ENCODE data around the gene PTPRA. TPM values are rescaled to one million over a fixed set of nuclear protein-coding genes. Genes with fewer than 3 reads are reported as not detected.
"Not testable (repeated sequence)": the region's sequence is repeated elsewhere in the genome, so short reads cannot be mapped to it uniquely, and the experiment has no call there.

Gene PTPRA, protein sequence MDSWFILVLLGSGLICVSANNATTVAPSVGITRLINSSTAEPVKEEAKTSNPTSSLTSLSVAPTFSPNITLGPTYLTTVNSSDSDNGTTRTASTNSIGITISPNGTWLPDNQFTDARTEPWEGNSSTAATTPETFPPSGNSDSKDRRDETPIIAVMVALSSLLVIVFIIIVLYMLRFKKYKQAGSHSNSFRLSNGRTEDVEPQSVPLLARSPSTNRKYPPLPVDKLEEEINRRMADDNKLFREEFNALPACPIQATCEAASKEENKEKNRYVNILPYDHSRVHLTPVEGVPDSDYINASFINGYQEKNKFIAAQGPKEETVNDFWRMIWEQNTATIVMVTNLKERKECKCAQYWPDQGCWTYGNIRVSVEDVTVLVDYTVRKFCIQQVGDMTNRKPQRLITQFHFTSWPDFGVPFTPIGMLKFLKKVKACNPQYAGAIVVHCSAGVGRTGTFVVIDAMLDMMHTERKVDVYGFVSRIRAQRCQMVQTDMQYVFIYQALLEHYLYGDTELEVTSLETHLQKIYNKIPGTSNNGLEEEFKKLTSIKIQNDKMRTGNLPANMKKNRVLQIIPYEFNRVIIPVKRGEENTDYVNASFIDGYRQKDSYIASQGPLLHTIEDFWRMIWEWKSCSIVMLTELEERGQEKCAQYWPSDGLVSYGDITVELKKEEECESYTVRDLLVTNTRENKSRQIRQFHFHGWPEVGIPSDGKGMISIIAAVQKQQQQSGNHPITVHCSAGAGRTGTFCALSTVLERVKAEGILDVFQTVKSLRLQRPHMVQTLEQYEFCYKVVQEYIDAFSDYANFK
- 45.2 and 58.4 TPM in 2 replicates for total RNA-seq (2014; rRNA removed; shearing (Covaris generic); ENCODE audit: low replicate concordance)

DNA sequence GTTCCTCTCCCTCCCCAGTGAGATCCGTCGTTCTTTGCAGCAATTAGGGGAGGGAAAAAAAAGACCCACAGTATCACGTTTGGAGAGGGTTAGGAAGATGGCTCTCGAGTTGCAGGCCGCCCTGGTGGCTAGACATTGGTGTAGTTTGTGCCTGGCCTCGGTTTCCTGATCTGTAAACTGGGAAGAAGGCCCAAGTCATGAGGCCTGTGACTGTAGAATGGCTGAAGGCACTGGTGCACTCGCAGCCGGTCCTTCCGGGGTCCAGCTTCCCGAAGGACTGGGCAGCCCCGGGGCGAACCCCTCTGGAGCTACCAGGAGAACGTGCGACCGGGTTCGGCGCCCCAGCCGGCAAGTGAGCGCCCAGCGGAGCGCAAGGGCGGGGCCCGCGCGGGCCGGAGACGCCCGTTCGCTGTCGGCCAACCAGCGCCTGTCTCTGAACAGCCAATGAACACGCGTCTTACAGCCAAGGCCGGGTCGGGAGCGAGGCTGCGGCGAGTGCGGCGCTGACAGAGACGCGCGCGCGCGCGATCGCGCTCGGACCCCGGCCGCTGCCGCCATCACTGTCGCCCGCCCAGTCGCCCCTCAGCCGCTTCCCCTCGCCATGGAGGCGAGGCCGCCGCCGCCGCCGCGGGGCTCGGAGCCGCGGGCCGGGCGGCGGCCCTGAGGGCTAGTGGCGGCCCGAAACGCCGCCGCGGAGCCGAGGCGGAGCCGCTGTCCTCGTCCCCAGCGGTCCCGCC lies at the start of gene PTPRA:
Gene PTPRA, plus strand, starts transcription at position 472 of the 737 bp plus-strand sequence. CDS start 90,797 bp downstream, outside the sequence.
- H3K27me3 ChIP-seq (ENCODE audit: low read length) = no peaks in the 10 kb centered on the region
- peak; percentile 98 for DNase-seq
- H3K9me2 ChIP-seq (replicated peaks; ENCODE audit: insufficient read depth, low read length) = no peaks in the 10 kb centered on the region
- no peaks in the 10 kb centered on the region for H4K20me1 ChIP-seq (ENCODE audit: insufficient read depth, low read depth, low read length)
- peaks cover 8% of the 10 kb centered on the region; the same call in 1 of the 2 replicates for H3K36me3 ChIP-seq (ENCODE audit: insufficient read depth, low read length)
- H2AFZ ChIP-seq (ENCODE audit: low read length) = peak within 1 kb of the TSS; percentile 59
- H3K9ac ChIP-seq (ENCODE audit: low read length) = peak within 1 kb of the TSS; percentile 98
- peak within 1 kb of the TSS; percentile 79 for H3K27ac ChIP-seq (ENCODE audit: low read length)
- H3K9me3 ChIP-seq (ENCODE audit: low read length) = no peaks in the 10 kb centered on the region
- peak within 1 kb of the TSS; percentile 100 for H3K4me3 ChIP-seq (ENCODE audit: low read length)
- peak within 1 kb of the TSS; percentile 95 for H3K4me2 ChIP-seq (ENCODE audit: low read depth, low read length, poor library complexity, severe bottlenecking)
- H3K4me1 ChIP-seq (ENCODE audit: low read length) = peaks cover 41% of the 10 kb centered on the region
- peaks cover 46% of the 10 kb centered on the region for H3K79me2 ChIP-seq (ENCODE audit: low read length)

DNA sequence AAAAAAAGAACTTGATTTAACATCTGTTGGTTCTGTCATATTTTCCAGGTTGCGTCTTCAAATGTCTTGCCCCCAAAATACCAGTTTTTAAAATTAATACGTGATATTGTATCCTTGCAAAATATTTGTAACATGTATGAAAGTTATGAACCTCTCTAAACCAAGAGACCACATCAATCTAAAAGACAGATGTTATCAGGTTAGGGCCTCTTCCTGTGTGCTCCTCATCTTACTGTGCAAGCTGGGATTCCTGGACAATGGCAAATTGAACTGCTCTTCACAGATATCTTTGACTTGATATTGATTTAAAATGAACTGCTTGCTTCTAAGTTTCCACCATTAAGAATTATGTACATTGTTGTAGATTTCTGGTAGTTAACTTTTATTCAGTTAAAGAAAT lies 47.5 kb upstream of the PTPRA start:
- Histone ChIP-seq H3K4me2 (ENCODE audit: low read depth, low read length, poor library complexity, severe bottlenecking) (no peak overlapping the region), H3K79me2 (ENCODE audit: low read length) (no peaks in the 10 kb centered on the region), H3K4me1 (ENCODE audit: low read length) (peaks cover 17% of the 10 kb centered on the region), H3K27me3 (ENCODE audit: low read length) (no peaks in the 10 kb centered on the region), H4K20me1 (ENCODE audit: insufficient read depth, low read depth, low read length) (no peaks in the 10 kb centered on the region), H3K27ac (ENCODE audit: low read length) (no peak overlapping the region), H3K9me2 (replicated peaks; ENCODE audit: insufficient read depth, low read length) (no peaks in the 10 kb centered on the region), H3K9me3 (ENCODE audit: low read length) (no peaks in the 10 kb centered on the region), H3K36me3 (ENCODE audit: insufficient read depth, low read length) (no peaks in the 10 kb centered on the region), H3K4me3 (ENCODE audit: low read length) (no peak overlapping the region), H3K9ac (ENCODE audit: low read length) (no peak overlapping the region), H2AFZ (ENCODE audit: low read length) (no peak overlapping the region)
- DNase-seq = no peak

DNA sequence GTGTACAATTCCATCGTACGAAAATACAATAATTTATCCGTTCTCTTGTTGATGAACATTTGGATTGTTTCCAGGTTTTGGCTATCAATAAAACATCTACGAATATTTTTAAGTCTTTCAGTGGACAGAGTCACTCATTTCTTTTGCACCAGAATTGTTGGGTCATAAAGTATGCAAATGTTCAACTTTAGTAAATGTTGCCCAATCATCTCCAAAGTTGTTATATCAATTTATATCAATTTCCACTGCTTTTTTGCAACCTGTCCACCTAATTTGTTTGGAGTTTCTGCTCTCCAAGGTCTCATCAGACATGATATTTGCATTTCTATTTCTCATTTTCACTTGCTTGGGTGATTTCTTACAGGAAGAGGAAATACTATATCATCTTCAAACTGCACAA lies 46.6 kb upstream of the PTPRA start:
- DNase-seq = peak; percentile 59
- H4K20me1 ChIP-seq (ENCODE audit: insufficient read depth, low read depth, low read length) = no peaks in the 10 kb centered on the region
- H3K27me3 ChIP-seq (ENCODE audit: low read length) = no peaks in the 10 kb centered on the region
- no peaks in the 10 kb centered on the region for H3K9me2 ChIP-seq (replicated peaks; ENCODE audit: insufficient read depth, low read length)
- no peaks in the 10 kb centered on the region for H3K79me2 ChIP-seq (ENCODE audit: low read length)
- H3K4me1 ChIP-seq (ENCODE audit: low read length) = peaks cover 17% of the 10 kb centered on the region
- H3K4me3 ChIP-seq (ENCODE audit: low read length) = no peak overlapping the region
- H3K36me3 ChIP-seq (ENCODE audit: insufficient read depth, low read length) = no peaks in the 10 kb centered on the region
- H3K4me2 ChIP-seq (ENCODE audit: low read depth, low read length, poor library complexity, severe bottlenecking) = peak overlapping the region; percentile 51
- H3K27ac ChIP-seq (ENCODE audit: low read length) = no peak overlapping the region
- H2AFZ ChIP-seq (ENCODE audit: low read length) = no peak overlapping the region
- no peak overlapping the region for H3K9ac ChIP-seq (ENCODE audit: low read length)
- no peaks in the 10 kb centered on the region for H3K9me3 ChIP-seq (ENCODE audit: low read length)

DNA sequence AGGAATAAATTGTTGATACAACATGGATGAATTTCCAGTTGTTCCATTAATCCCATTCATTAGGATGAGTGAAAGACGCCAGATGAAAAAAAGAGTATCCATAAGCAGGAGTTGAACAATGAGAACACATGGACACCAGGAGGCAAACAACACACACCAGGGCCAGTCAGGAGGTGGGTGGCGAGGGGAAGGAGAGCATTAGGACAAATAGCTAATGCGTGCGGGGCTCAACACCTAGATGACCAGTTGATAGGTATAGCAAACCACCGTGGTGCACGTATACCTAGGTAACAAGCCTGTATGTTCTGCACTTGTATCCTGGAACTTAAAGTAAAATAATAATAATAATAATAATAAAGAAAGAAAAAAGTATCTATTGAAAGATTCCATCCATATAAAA lies 43.9 kb upstream of the PTPRA start:
- Histone ChIP-seq H3K27me3 (ENCODE audit: low read length) (no peaks in the 10 kb centered on the region), H2AFZ (ENCODE audit: low read length) (no peak overlapping the region), H3K79me2 (ENCODE audit: low read length) (no peaks in the 10 kb centered on the region), H3K4me1 (ENCODE audit: low read length) (peaks cover 21% of the 10 kb centered on the region), H3K36me3 (ENCODE audit: insufficient read depth, low read length) (no peaks in the 10 kb centered on the region), H3K4me3 (ENCODE audit: low read length) (no peak overlapping the region), H3K9me2 (replicated peaks; ENCODE audit: insufficient read depth, low read length) (no peaks in the 10 kb centered on the region), H3K9me3 (ENCODE audit: low read length) (no peaks in the 10 kb centered on the region), H4K20me1 (ENCODE audit: insufficient read depth, low read depth, low read length) (no peaks in the 10 kb centered on the region), H3K4me2 (ENCODE audit: low read depth, low read length, poor library complexity, severe bottlenecking) (no peak overlapping the region), H3K9ac (ENCODE audit: low read length) (no peak overlapping the region), H3K27ac (ENCODE audit: low read length) (no peak overlapping the region)
- no peak for DNase-seq

DNA sequence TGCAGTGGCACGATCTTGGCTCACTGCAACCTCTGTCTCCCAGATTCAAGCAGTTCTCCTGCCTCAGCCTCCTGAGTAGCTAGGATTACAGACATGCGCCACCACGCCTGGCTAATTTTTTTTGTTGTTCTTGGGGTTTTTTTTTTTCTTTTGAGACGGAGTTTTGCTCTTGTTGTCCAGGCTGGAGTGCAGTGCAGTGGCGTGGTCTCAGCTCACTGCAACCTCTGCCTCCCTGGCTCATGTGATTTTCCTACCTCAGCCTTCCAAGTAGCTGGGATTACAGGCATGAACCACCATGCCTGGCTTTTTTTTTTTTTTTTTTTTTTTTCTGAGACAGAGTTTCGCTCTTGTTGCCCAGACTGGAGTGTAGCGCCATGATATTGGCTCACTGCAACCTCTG lies 42.1 kb upstream of the PTPRA start:
- not testable (repeated sequence) for H3K4me2 ChIP-seq (ENCODE audit: low read depth, low read length, poor library complexity, severe bottlenecking); H3K9ac ChIP-seq (ENCODE audit: low read length); H3K36me3 ChIP-seq (ENCODE audit: insufficient read depth, low read length); H3K4me3 ChIP-seq (ENCODE audit: low read length); DNase-seq; H3K9me2 ChIP-seq (replicated peaks; ENCODE audit: insufficient read depth, low read length); H4K20me1 ChIP-seq (ENCODE audit: insufficient read depth, low read depth, low read length); H3K27me3 ChIP-seq (ENCODE audit: low read length); H3K79me2 ChIP-seq (ENCODE audit: low read length); H3K9me3 ChIP-seq (ENCODE audit: low read length); H2AFZ ChIP-seq (ENCODE audit: low read length); H3K27ac ChIP-seq (ENCODE audit: low read length)
- peaks cover 15% of the 10 kb centered on the region for H3K4me1 ChIP-seq (ENCODE audit: low read length)

DNA sequence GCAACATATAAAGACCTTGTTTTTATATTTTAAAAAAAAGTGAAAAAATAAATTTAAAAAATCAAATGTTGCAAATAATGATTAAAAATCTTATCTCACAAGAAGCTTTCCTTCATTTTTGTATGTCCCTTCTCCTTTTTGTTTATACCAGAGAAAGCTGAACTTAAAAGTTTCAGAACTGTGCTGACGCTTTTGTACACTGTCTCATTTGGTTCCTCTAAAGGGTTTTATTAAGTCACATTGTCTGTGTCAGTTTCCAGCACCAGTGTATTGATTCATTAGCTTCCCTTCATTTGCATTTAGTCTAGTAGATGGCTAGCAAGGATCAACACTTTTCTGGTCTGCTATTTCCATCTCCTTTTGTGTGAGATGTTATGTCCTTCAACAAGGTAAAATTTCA lies 39.5 kb upstream of the PTPRA start:
- Histone ChIP-seq H3K36me3 (ENCODE audit: insufficient read depth, low read length) (no peaks in the 10 kb centered on the region), H3K9ac (ENCODE audit: low read length) (no peak overlapping the region), H3K4me3 (ENCODE audit: low read length) (no peak overlapping the region), H3K9me3 (ENCODE audit: low read length) (no peaks in the 10 kb centered on the region), H3K79me2 (ENCODE audit: low read length) (no peaks in the 10 kb centered on the region), H3K9me2 (replicated peaks; ENCODE audit: insufficient read depth, low read length) (no peaks in the 10 kb centered on the region), H3K4me1 (ENCODE audit: low read length) (peaks cover 21% of the 10 kb centered on the region), H3K4me2 (ENCODE audit: low read depth, low read length, poor library complexity, severe bottlenecking) (no peak overlapping the region), H3K27me3 (ENCODE audit: low read length) (no peaks in the 10 kb centered on the region), H4K20me1 (ENCODE audit: insufficient read depth, low read depth, low read length) (no peaks in the 10 kb centered on the region), H2AFZ (ENCODE audit: low read length) (no peak overlapping the region), H3K27ac (ENCODE audit: low read length) (no peak overlapping the region)
- no peak for DNase-seq

DNA sequence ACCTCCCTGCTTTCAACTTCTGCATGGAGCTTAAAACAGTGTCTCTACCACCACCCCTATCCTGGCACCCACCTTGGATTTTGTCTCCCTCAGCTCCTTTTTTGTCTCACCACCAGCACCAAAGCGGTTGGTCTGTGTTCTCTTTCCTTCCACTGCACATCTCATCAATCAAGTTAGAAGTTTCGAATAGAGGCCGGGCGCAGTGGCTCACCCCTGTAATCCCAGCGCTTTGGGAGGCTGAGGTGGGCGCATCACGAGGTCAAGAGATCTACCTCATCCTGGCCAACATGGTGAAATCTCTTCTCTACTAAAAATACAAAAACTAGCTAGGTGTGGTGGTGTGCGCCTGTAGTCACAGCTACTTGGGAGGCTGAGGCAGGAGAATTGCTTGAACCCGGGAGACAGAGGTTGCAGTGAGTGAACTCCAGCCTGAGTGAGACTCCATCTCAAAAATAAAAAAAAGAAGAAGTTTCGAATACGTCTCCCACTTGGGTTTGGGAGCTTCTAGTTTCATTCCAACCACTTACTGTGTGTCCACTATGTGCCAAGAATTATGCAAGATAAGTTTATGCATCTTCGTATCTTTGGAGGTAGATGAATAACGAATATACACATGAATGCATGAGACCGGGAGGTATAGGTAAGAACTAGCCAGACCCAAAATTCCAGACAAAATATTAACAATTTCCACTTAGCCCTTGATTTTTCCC lies 38.7 kb upstream of the PTPRA start:
- Histone ChIP-seq H3K4me1 (ENCODE audit: low read length) (peaks cover 29% of the 10 kb centered on the region), H2AFZ (ENCODE audit: low read length) (no peak overlapping the region), H3K27ac (ENCODE audit: low read length) (no peak overlapping the region), H3K9me3 (ENCODE audit: low read length) (no peaks in the 10 kb centered on the region), H3K36me3 (ENCODE audit: insufficient read depth, low read length) (no peaks in the 10 kb centered on the region), H3K27me3 (ENCODE audit: low read length) (no peaks in the 10 kb centered on the region), H3K9ac (ENCODE audit: low read length) (no peak overlapping the region), H3K4me2 (ENCODE audit: low read depth, low read length, poor library complexity, severe bottlenecking) (no peak overlapping the region), H3K9me2 (replicated peaks; ENCODE audit: insufficient read depth, low read length) (no peaks in the 10 kb centered on the region), H3K79me2 (ENCODE audit: low read length) (no peaks in the 10 kb centered on the region), H3K4me3 (ENCODE audit: low read length) (no peak overlapping the region), H4K20me1 (ENCODE audit: insufficient read depth, low read depth, low read length) (no peaks in the 10 kb centered on the region)
- DNase-seq = no peak

Data from Karpas-422 (cell line).